GM18867 (cell line): Measurements from ENCODE around the gene CCDC28B.

ENCODE experiments used
- ATAC-seq: cut with Tn5 transposase; IDR thresholded peaks from one replicate; pipeline ENCODE4 v1.9.1; 2021; ENCODE audit warnings: mild to moderate bottlenecking, moderate library complexity; ENCODE audit not compliant: unreplicated experiment

CCDC28B gene

GRCh38 chr1:32192220-32192948 lies 8.0 kb upstream of the CCDC28B start:
- ATAC-seq: no peak

DNA sequence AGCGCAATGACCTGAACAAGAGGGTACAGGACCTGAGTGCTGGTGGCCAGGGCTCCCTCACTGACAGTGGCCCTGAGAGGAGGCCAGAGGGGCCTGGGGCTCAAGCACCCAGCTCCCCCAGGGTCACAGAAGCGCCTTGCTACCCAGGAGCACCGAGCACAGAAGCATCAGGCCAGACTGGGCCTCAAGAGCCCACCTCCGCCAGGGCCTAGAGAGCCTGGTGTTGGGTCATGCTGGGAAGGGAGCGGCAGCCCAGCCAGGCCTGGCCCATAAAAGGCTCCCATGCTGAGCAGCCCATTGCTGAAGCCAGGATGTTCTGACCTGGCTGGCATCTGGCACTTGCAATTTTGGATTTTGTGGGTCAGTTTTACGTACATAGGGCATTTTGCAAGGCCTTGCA lies 5.4 kb upstream of the CCDC28B start:
- ATAC-seq: no peak

DNA sequence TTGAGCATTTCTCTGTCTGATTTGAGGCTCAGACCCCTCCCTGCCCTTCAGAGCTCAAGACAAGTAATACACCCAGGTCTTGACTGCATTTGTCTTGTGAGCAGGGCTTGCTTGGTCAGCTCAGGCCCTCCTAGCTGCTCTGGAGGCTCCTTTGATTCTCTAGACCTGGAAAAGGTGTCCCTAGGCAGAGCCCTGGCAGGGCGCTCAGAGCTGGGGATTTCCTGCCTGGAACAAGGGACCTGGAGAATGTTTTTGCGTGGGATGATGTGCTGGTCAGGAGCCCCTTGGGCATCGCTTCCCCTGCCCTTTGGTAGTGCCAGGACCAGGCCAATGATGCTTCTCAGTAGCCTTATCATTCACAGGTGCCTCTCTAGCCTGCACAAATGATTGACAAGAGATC lies 4.9 kb upstream of the CCDC28B start:
- no peak for ATAC-seq

DNA sequence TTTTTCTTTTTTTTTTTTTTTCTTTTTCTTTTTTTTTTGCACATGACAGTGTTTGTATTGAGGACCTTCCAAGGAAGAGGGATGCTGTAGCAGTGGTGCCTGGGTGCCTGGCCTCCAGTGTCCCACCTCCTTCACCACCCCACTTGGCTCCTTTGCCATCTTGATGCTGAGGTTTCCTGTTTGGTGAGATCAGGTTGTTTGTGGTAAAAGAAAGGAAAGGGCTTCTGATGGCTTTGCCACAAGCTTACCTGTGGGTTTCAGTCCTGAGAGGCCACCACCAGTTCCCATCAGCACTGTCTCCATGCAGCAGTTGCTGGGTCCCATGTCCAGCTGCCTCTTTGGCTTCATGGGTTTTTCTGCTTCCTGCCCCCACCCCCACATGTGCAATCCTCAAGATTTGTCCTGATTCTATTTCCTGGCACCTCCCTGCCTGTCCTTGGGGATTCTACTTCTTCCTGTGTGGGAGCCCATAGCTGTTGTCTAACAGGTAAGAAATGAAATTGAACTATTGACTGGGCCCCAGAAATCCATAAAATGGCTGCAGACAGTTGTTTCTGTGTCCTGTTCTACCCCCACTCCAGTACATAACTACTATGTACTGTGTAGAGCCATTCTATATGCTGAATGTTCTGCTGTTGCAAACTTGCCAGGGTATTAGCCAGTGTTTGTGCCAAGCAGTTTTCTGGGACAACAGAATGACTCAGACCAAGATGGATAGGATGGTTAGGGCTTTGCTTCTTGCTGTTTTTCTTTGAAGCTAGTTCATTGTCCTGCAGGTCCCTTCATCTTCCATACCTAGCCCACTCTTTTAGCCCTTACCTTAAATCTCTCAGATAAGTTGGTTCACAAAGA lies 4.2 kb upstream of the CCDC28B start:
- ATAC-seq: no peak

- ATAC-seq: no peak
Observed at GRCh38 chr1:32197074-32197473, 3.3 kb upstream of the CCDC28B start.

DNA sequence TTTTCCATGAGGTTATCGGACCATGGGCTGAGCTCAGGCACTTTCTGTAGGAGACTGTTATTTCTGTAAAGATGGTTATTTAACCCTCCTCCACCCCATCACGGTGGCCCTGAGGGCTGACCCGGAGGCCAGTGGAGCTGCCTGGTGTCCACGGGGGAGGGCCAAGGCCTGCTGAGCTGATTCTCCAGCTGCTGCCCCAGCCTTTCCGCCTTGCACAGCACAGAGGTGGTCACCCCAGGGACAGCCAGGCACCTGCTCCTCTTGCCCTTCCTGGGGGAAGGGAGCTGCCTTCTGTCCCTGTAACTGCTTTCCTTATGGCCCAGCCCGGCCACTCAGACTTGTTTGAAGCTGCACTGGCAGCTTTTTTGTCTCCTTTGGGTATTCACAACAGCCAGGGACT lies 2.6 kb upstream of the CCDC28B start:
- no peak for ATAC-seq

DNA sequence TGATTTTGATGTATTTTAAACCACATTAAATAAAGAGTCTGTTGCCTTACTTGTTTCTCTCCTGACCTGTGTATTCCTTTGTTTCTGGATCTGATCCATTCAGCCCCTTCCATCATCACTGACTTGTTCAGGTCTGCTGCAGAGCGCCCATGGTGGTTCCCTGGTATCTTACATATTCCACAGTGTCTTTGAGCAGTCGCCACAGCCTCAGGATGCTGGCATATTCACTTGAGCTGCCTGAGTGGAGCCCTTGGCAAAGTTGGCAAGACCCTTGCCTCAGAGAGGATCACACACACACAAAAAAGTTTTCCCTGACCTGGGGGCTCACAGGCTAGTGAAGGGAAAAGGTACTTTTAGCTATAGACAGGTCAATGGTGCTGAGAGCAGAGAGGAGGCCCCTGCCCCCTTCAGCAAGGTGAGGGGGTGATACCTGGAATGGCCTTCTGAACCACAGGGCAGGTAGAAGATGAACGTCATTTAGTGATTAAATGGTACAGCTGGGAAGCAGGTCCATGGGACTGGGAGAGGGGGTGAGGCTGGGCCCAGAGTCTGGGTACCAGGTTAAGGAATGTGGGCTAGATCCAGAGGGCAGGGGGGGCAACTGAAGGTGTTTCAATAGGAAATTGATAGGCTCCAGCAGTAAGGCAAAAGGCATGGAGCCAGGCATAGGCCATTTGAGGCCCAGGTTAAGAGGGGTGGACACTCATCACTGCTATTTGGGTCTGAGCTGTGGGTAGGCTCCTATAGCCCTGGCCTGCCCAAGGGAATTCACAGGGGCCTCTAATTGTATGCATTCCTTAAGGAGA lies 2.0 kb upstream of the CCDC28B start:
- no peak for ATAC-seq

GRCh38 chr1:32199043-32199716 lies 1.2 kb upstream of the CCDC28B start:
- no peak for ATAC-seq

DNA sequence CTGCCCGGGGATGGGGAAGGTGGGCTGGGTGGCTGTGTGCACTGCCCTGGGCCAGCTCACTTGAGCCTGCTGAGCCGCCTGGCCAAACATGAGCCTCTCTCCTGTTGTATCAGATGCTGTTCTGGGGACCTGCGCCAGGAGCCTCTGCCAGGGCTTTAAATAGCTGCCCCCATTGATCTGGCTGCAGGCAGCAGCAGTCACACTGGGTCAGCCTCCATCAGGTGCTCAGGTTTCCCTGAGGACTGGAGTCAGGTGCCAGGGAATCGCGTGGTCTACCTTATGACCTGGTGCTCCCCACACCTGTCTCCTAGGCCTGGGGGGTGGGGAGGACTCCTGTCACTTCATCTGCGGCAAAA lies 700 bp upstream of the CCDC28B start:
- ATAC-seq: no peak

- ATAC-seq: peak; percentile 33
Observed at GRCh38 chr1:32201011-32201855, 838 bp downstream of the CCDC28B start.

DNA sequence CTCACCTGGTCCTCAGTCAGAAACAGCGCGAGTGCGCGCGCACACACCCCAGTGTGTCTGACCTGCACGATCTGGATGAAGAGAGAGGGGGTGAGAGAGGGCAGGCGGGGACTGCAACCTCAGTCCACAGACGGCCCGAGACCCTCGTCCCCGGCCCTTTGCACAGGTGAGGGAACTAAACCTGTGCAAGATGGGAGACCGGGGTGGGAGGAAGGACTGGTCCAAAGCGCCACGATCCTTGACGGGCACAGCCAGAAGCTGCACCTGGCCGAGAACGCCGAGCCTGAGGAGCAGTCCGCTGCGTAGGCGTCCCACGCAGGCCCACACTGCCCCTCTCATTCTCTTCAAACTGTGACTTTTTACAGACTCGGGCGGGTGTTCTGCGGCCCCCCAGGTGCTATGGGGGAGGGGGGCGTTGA lies 4.6 kb downstream of the CCDC28B start:
- no peak for ATAC-seq

- peak; percentile 53 for ATAC-seq
Observed at GRCh38 chr1:32205401-32206370, 5.3 kb downstream of the CCDC28B start, which contains the start of gene IQCC. IQCC (plus strand) TSS chr1:32205671; CDS start chr1:32205682, 11 bp downstream.

GRCh38 chr1:32208469-32208868 lies 8.1 kb downstream of the CCDC28B start:
- ATAC-seq: no peak

- ATAC-seq: no peak
Observed at GRCh38 chr1:32208891-32209328, 8.5 kb downstream of the CCDC28B start, which contains the start of gene DCDC2B. DCDC2B (plus strand) TSS chr1:32209089; CDS start chr1:32209094, 5 bp downstream.

DNA sequence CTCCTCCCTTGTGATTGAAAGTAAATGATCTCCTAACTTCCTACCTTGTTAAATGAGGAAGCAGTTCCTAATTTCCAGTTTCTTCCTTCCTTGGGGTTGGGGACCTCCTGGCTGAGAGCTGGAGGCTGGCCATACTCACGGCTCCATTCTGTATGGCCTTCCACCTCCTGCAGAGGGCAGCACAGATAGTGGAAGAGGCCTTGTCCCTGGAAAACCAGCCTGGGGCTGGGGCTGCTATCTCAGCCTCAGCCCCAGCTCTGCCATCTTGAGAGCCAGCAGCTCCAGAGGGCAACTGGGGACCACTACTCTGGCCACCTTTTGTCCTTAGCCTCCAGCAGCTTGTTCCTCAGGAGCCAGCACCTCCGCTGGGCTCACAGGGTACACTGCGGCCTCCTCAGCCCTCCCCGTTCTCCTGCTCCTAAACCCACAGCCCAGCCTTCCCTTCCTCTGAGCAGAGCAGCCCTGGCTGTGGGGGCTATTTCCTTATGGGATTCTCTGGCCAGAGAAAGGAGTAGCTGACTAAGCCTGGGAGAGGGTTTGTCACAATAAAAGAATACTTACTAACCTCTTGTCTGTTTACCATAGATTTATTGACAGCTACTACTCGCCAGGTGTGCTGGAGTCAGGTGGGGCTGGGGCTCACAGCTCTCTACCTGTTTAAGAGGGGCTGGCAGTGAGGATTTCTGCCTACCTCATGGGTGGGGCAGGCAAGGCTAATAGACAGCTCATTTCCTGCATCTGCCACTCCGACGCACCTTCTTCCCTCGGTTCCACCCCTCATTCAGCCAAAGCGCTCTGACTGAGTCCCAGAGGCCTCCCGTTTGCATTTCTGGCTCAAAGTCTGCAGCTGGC lies 15.5 kb downstream of the CCDC28B start:
- no peak for ATAC-seq

DNA sequence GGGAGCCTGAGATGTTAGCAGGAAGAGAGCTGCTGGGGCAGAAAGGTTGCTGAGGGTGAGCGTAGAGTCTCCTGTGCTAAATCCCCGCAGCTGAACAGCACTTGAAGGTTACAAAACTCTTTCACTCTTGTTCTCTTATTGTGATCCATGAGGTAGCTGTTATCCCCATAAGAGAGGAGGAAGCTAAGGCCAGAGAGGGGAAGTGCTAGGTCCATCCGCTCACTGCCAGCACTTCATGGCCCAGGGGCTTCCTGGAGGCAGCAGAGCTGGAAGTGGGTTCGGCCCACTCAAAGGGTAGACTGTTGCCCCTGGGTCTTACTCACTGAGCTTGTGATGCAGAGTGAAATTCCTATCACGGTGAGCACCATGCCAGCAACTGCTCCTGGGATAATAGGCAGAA lies 16.2 kb downstream of the CCDC28B start:
- ATAC-seq: no peak

- ATAC-seq: no peak
Observed at GRCh38 chr1:32219022-32219421, 18.6 kb downstream of the CCDC28B start.
